Activated naive CD8-positive, alpha-beta T cell treated with anti-CD3 and anti-CD28 coated beads, Interleukin-2, amount 50 U/mL, for 24 hours (primary cell): Measurements from ENCODE around the gene MGAT4D.
"Not testable (repeated sequence)": the region's sequence is repeated elsewhere in the genome, so short reads cannot be mapped to it uniquely, and the experiment has no call there.

Experiments
- ATAC-seq: fragments of 150-1000 bp; cut with Tn5 transposase; one replicate; pipeline ENCODE4 v1.10.0; 2021
- DNase-seq: peaks from one replicate; pipeline ENCODE4 v3.0.0; 2021
- H3K27ac Mint-ChIP-seq: one replicate; pipeline ENCODE4 v1.8.0; 2021; ENCODE audit warnings: mild to moderate bottlenecking, mixed read lengths
- H3K27me3 Mint-ChIP-seq: one replicate; pipeline ENCODE4 v1.8.0; 2021; ENCODE audit warnings: mixed read lengths
- H3K36me3 Mint-ChIP-seq: one replicate; pipeline ENCODE4 v1.8.0; 2021; ENCODE audit warnings: low read depth, mixed read lengths
- H3K4me1 Mint-ChIP-seq: one replicate; pipeline ENCODE4 v1.8.0; 2021; ENCODE audit warnings: mixed read lengths
- H3K4me3 Mint-ChIP-seq: one replicate; pipeline ENCODE4 v1.8.0; 2021; ENCODE audit warnings: mild to moderate bottlenecking, moderate library complexity, mixed read lengths
- H3K9me3 Mint-ChIP-seq: one replicate; pipeline ENCODE4 v1.8.0; 2021; ENCODE audit warnings: mixed read lengths

MGAT4D gene

GRCh38 chr4:140413130-140413969, 84.7 kb downstream of the MGAT4D start:
- H3K4me3 Mint-ChIP-seq, H3K27me3 Mint-ChIP-seq, DNase-seq, H3K36me3 Mint-ChIP-seq, ATAC-seq, H3K9me3 Mint-ChIP-seq, H3K4me1 Mint-ChIP-seq, H3K27ac Mint-ChIP-seq: not testable (repeated sequence)

GRCh38 chr4:140408974-140409373, 89.1 kb downstream of the MGAT4D start:
- DNase-seq, result no peak
- Mint-ChIP-seq H3K27me3 (peaks cover 3% of the 10 kb centered on the region), H3K4me3 (no peak overlapping the region), H3K36me3 (no peaks in the 10 kb centered on the region), H3K4me1 (no peaks in the 10 kb centered on the region), H3K9me3 (no peaks in the 10 kb centered on the region), H3K27ac (no peak overlapping the region)
- no peak for ATAC-seq

GRCh38 chr4:140406292-140406691, 91.8 kb downstream of the MGAT4D start:
- Mint-ChIP-seq H3K4me1 (no peaks in the 10 kb centered on the region), H3K9me3 (no peaks in the 10 kb centered on the region), H3K36me3 (no peaks in the 10 kb centered on the region), H3K27me3 (peaks cover 3% of the 10 kb centered on the region), H3K4me3 (no peak overlapping the region), H3K27ac (no peak overlapping the region)
- no peak for DNase-seq
- ATAC-seq, result no peak

- Mint-ChIP-seq H3K27ac (no peak overlapping the region), H3K9me3 (no peaks in the 10 kb centered on the region), H3K27me3 (no peaks in the 10 kb centered on the region), H3K4me1 (no peaks in the 10 kb centered on the region), H3K4me3 (no peak overlapping the region), H3K36me3 (no peaks in the 10 kb centered on the region)
- DNase-seq (no peak), ATAC-seq (no peak)
These were observed 98.0 kb downstream of the MGAT4D start for GRCh38 chr4:140400111-140400510.

GRCh38 chr4:140395668-140396067, 102.4 kb downstream of the MGAT4D start:
- H3K27me3 Mint-ChIP-seq, result no peaks in the 10 kb centered on the region

More at GRCh38 chr4:140395668-140396067, 102.4 kb downstream of the MGAT4D start:
- H3K4me1 Mint-ChIP-seq, result no peaks in the 10 kb centered on the region
- H3K27ac Mint-ChIP-seq, result no peak overlapping the region
- ATAC-seq (no peak), DNase-seq (no peak)
- no peak overlapping the region for H3K4me3 Mint-ChIP-seq
- no peaks in the 10 kb centered on the region for H3K36me3 Mint-ChIP-seq
- H3K9me3 Mint-ChIP-seq, result no peaks in the 10 kb centered on the region
